Prostate gland (tissue), 2 donors: ENCODE data around the gene CHADL.

Source experiments
- CTCF ChIP-seq, 4 experiments: fragments of 200-600 bp in 2 of 4; fragments of 450-650 bp in 2 of 4; sonication (generic) in 2 of 4; IDR thresholded peaks; 1 replicate in 3 of 4; 2 replicates in 1 of 4; pipeline ENCODE4 v1.5.1; 2016 to 2019; ENCODE audit warnings: antibody characterized with exemption in 4 of 4, mild to moderate bottlenecking in 2 of 4, moderate library complexity in 2 of 4
- POLR2A ChIP-seq: fragments of 450-650 bp; IDR thresholded peaks from one replicate; pipeline ENCODE4 v1.6.1; 2016; ENCODE audit warnings: antibody characterized with exemption, mild to moderate bottlenecking

GRCh38 chr22:41184679-41185078 is 56.1 kb downstream of the CHADL start:
- TF ChIP-seq CTCF (IDR thresholded peaks at IDR 0.05) (no peak), POLR2A (no peak)
